Fibroblast of mammary gland (primary cell): Measurements from ENCODE around the gene PHEX.

Experiments
- DNase-seq: peaks from one replicate; pipeline ENCODE4 v3.0.0-alpha.2; 2010; ENCODE audit warnings: low read depth
- H3K4me3 ChIP-seq: 2 replicates; pipeline ENCODE4 v1.5.1; 2011; ENCODE audit warnings: low read depth, mild to moderate bottlenecking, low read length, moderate library complexity; ENCODE audit not compliant: control insufficient read depth
- CTCF ChIP-seq: conservative IDR thresholded peaks from 2 replicates; pipeline ENCODE4 v1.5.1; 2011; ENCODE audit warnings: low read depth, low read length, inconsistent platforms; ENCODE audit not compliant: control insufficient read depth, insufficient read depth

The PHEX gene

GRCh38 chrX:22037225-22037624 lies 5.1 kb downstream of the PHEX start:
- H3K4me3 ChIP-seq = no peak overlapping the region
- DNase-seq = no peak
- TF ChIP-seq CTCF = no peak

GRCh38 chrX:22037911-22038537 lies 5.9 kb downstream of the PHEX start:
- no peak for TF ChIP-seq CTCF
- H3K4me3 ChIP-seq = no peak overlapping the region
- DNase-seq = no peak

- no peak for TF ChIP-seq CTCF
- no peak overlapping the region for H3K4me3 ChIP-seq
- DNase-seq = no peak
Measured at GRCh38 chrX:22039541-22039940, 7.4 kb downstream of the PHEX start.

- no peak for TF ChIP-seq CTCF
- no peak for DNase-seq
- no peak overlapping the region for H3K4me3 ChIP-seq
Measured at GRCh38 chrX:22040184-22040583, 8.1 kb downstream of the PHEX start.

GRCh38 chrX:22041907-22042530 lies 9.9 kb downstream of the PHEX start:
- TF ChIP-seq CTCF = no peak

GRCh38 chrX:22043872-22044271 lies 11.7 kb downstream of the PHEX start:
- H3K4me3 ChIP-seq = no peak overlapping the region
- no peak for DNase-seq
- no peak for TF ChIP-seq CTCF

More at GRCh38 chrX:22041907-22042530, 9.9 kb downstream of the PHEX start:
- H3K4me3 ChIP-seq = no peak overlapping the region
- DNase-seq = no peak
